OCI-LY1 (cell line): ENCODE results near the gene POLR2H.

Experiments
- H2AFZ ChIP-seq: fragments of 200-600 bp; sonication (generic), shearing (Covaris generic); 2 replicates; pipeline ENCODE4 v1.6.0; 2014; ENCODE audit warnings: antibody characterized with exemption, mild to moderate bottlenecking, low read length
- H3F3A ChIP-seq: fragments of 200-600 bp; sonication (generic), shearing (Covaris generic); 2 replicates; pipeline ENCODE4 v1.6.0; 2014; ENCODE audit warnings: mild to moderate bottlenecking, antibody characterized with exemption, low read length, moderate library complexity; ENCODE audit not compliant: insufficient read depth
- H3K27ac ChIP-seq: fragments of 200-600 bp; sonication (generic); 2 replicates; pipeline ENCODE4 v1.5.1; 2014; ENCODE audit warnings: low read length, mixed run types, mild to moderate bottlenecking, low read depth; ENCODE audit not compliant: poor library complexity, severe bottlenecking
- H3K27me3 ChIP-seq: fragments of 200-600 bp; sonication (generic); 2 replicates; pipeline ENCODE4 v1.6.0; 2014; ENCODE audit warnings: antibody characterized with exemption, mild to moderate bottlenecking, low read length, moderate library complexity; ENCODE audit not compliant: insufficient read depth
- H3K36me3 ChIP-seq: fragments of 200-600 bp; sonication (generic); 2 replicates; pipeline ENCODE4 v1.6.1; 2014; ENCODE audit warnings: mild to moderate bottlenecking, antibody characterized with exemption, low read length, moderate library complexity, mixed read lengths; ENCODE audit not compliant: insufficient read depth
- H3K4me1 ChIP-seq: fragments of 200-600 bp; sonication (generic); 2 replicates; pipeline ENCODE4 v1.5.1; 2014; ENCODE audit warnings: mild to moderate bottlenecking, low read length, moderate library complexity; ENCODE audit not compliant: insufficient read depth, severe bottlenecking
- H3K4me2 ChIP-seq: fragments of 200-600 bp; sonication (generic), shearing (Covaris generic); 2 replicates; pipeline ENCODE4 v1.6.1; 2014; ENCODE audit warnings: low read length
- H3K4me3 ChIP-seq: fragments of 200-600 bp; sonication (generic); 2 replicates; pipeline ENCODE4 v1.5.1; 2014; ENCODE audit warnings: low read length, low read depth, mild to moderate bottlenecking, mixed read lengths; ENCODE audit not compliant: poor library complexity, severe bottlenecking
- H3K79me2 ChIP-seq: fragments of 200-600 bp; shearing (Covaris generic); 2 replicates; pipeline ENCODE4 v1.6.1; 2016; ENCODE audit warnings: mixed run types, low read length, mixed read lengths; ENCODE audit not compliant: insufficient read depth
- H3K9ac ChIP-seq: fragments of 200-600 bp; sonication (generic), shearing (Covaris generic); 2 replicates; pipeline ENCODE4 v1.6.1; 2014; ENCODE audit warnings: mild to moderate bottlenecking, low read length, mixed read lengths
- H3K9me2 ChIP-seq: fragments of 200-600 bp; sonication (generic), shearing (Covaris generic); 2 replicates; pipeline ENCODE4 v1.6.1; 2014; ENCODE audit warnings: low read depth, mild to moderate bottlenecking, low read length, mixed read lengths
- H3K9me3 ChIP-seq: fragments of 200-600 bp; shearing (Covaris generic); 2 replicates; pipeline ENCODE4 v1.6.1; 2014; ENCODE audit warnings: low read length, mixed read lengths
- H4K20me1 ChIP-seq: fragments of 200-600 bp; sonication (generic), shearing (Covaris generic); 2 replicates; pipeline ENCODE4 v1.6.0; 2016; ENCODE audit warnings: mild to moderate bottlenecking, low read length; ENCODE audit not compliant: insufficient read depth
- EZH2 ChIP-seq: fragments of 200-600 bp; sonication (generic), shearing (Covaris generic); IDR thresholded peaks from 2 replicates; pipeline ENCODE4 v1.8.0; 2017; ENCODE audit warnings: borderline replicate concordance, mixed run types, mild to moderate bottlenecking, antibody characterized with exemption, low read length, moderate library complexity, mixed read lengths
- TF ChIP-seq, protein P1 (sequence below): fragments of 200-600 bp; sonication (generic), shearing (Covaris generic); IDR thresholded peaks from 2 replicates; pipeline ENCODE4 v1.5.1; 2017; ENCODE audit warnings: mild to moderate bottlenecking, antibody characterized with exemption, low read length, moderate library complexity, mixed read lengths

Gene POLR2H

DNA sequence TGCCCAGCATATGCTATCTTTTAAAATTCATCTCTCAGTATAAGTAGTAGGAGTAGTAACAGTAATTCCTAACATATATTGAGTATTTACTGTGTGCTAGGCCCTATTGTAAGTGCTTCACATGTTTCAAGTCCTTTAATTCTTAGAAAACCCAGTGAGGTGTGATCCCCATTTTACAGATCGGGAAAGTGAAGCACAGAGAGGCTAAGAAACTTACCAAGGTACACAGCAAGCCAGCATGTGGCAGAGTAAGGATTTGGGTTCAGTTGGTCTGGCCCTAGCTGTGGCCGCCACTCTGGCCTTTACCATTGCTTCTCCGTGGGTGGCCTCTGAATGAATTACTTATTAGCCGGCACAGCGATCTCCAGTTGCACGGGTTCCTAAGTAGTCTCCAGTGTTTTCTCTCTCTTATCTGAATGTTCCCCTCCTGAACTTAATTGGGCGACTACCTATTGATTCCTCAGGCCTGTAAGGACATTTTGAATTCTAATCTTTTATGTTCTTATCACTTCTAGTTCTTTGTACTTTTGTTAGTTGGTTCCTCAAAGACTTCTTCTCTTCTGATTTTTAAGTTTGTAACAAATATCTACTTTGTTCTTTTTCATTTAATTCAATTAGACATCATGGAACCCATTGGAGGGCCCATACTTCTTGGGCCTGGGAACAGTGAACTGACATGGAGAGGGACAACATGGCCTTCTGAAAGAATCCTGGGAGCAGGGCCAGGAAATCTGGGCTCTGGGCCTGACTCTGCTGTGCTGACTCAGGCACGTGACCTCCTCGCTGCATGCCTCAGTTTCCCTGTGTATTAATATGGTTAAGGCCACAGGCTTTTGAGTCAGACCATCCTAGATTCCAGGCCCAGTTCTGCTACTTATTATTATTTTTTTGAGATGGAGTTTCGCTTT lies 11.7 kb upstream of the POLR2H start:
- H3K9me3 ChIP-seq: no peaks in the 10 kb centered on the region
- peaks cover 3% of the 10 kb centered on the region for H3K4me1 ChIP-seq
- no peaks in the 10 kb centered on the region for H4K20me1 ChIP-seq
- no peaks in the 10 kb centered on the region for H3K36me3 ChIP-seq
- H3K27me3 ChIP-seq: no peaks in the 10 kb centered on the region
- H3K9me2 ChIP-seq: no peaks in the 10 kb centered on the region
- H3K4me2 ChIP-seq: no peak overlapping the region
- H3K79me2 ChIP-seq: no peaks in the 10 kb centered on the region
- H3F3A ChIP-seq: no peaks in the 10 kb centered on the region
- no peak overlapping the region for H2AFZ ChIP-seq
- TF ChIP-seq, protein P1, sequence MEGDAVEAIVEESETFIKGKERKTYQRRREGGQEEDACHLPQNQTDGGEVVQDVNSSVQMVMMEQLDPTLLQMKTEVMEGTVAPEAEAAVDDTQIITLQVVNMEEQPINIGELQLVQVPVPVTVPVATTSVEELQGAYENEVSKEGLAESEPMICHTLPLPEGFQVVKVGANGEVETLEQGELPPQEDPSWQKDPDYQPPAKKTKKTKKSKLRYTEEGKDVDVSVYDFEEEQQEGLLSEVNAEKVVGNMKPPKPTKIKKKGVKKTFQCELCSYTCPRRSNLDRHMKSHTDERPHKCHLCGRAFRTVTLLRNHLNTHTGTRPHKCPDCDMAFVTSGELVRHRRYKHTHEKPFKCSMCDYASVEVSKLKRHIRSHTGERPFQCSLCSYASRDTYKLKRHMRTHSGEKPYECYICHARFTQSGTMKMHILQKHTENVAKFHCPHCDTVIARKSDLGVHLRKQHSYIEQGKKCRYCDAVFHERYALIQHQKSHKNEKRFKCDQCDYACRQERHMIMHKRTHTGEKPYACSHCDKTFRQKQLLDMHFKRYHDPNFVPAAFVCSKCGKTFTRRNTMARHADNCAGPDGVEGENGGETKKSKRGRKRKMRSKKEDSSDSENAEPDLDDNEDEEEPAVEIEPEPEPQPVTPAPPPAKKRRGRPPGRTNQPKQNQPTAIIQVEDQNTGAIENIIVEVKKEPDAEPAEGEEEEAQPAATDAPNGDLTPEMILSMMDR: no peak
- TF ChIP-seq EZH2: no peak
- no peak overlapping the region for H3K27ac ChIP-seq
- H3K4me3 ChIP-seq: no peak overlapping the region
- no peak overlapping the region for H3K9ac ChIP-seq

- H3K79me2 ChIP-seq: no peaks in the 10 kb centered on the region
- TF ChIP-seq, protein P1: no peak
- TF ChIP-seq EZH2: no peak
- no peak overlapping the region for H3K9ac ChIP-seq
- H4K20me1 ChIP-seq: no peaks in the 10 kb centered on the region
- no peak overlapping the region for H3K4me2 ChIP-seq
- no peak overlapping the region for H3K4me3 ChIP-seq
- H3K36me3 ChIP-seq: no peaks in the 10 kb centered on the region
- no peak overlapping the region for H2AFZ ChIP-seq
- no peaks in the 10 kb centered on the region for H3K9me3 ChIP-seq
- H3K27me3 ChIP-seq: no peaks in the 10 kb centered on the region
- H3K4me1 ChIP-seq: peaks cover 3% of the 10 kb centered on the region
- no peak overlapping the region for H3K27ac ChIP-seq
- H3F3A ChIP-seq: no peaks in the 10 kb centered on the region
- H3K9me2 ChIP-seq: no peaks in the 10 kb centered on the region
Measured at GRCh38 chr3:184350618-184351017, 10.9 kb upstream of the POLR2H start.

- H3K79me2 ChIP-seq: no peaks in the 10 kb centered on the region
- no peak overlapping the region for H3K4me2 ChIP-seq
- no peaks in the 10 kb centered on the region for H3K27me3 ChIP-seq
- H4K20me1 ChIP-seq: no peaks in the 10 kb centered on the region
- TF ChIP-seq EZH2: no peak
- TF ChIP-seq, protein P1: no peak
- no peak overlapping the region for H3K9ac ChIP-seq
- no peaks in the 10 kb centered on the region for H3K36me3 ChIP-seq
- H3K4me1 ChIP-seq: peaks cover 3% of the 10 kb centered on the region
- H3K27ac ChIP-seq: no peak overlapping the region
- H3K9me3 ChIP-seq: no peaks in the 10 kb centered on the region
- no peak overlapping the region for H3K4me3 ChIP-seq
- H3K9me2 ChIP-seq: no peaks in the 10 kb centered on the region
- H2AFZ ChIP-seq: no peak overlapping the region
- H3F3A ChIP-seq: no peaks in the 10 kb centered on the region
Measured at GRCh38 chr3:184351511-184352148, 9.9 kb upstream of the POLR2H start.
